ENCODE data around the gene ITFG1. TPM values are rescaled to one million over a fixed set of nuclear protein-coding genes. Genes with fewer than 3 reads are reported as not detected.

The ITFG1 gene
- total and polyA plus RNA-seq, 9 of the 15 experiments (the other 6 are each of a cell fraction or from before 2014, with no cell fraction given): 17.1 to 83.5 (median 35.8) TPM

GRCh38 chr16:47317465-47318240 lies 143.2 kb downstream of the ITFG1 start:
- H3K9me3 ChIP-seq (replicated peaks; ENCODE audit: control insufficient read depth, insufficient read depth, low read depth, low read length): no peaks in the 10 kb centered on the region
- ATAC-seq: no peak
- CTCF ChIA-PET (ENCODE audit: low intra/inter-chr PET ratio): no interaction called here
- POLR2A ChIA-PET: interaction anchor here (0.6 kb wide), 1 partner anchor 82 kb away, joined by 3 read pairs; no protein-coding TSS in a partner anchor
- no peak overlapping the region for H3K9ac ChIP-seq (ENCODE audit: insufficient read depth in 1 of 2, low read depth in 2 of 2, low read length in 2 of 2)
- in situ Hi-C loops (cut with MboI) (no loop called here), intact Hi-C loops (cut with micrococcal nuclease) (no loop called here)
- H3K9me1 ChIP-seq (ENCODE audit: control insufficient read depth, insufficient read depth, low read length): no peaks in the 10 kb centered on the region
- no peak for DNase-seq (ENCODE audit: extremely low read depth in 1 of 4, low spot score in 3 of 4)
- H3K4me2 ChIP-seq (ENCODE audit: insufficient read depth, low read length): no peak overlapping the region
- BruUV-seq (replicated peaks): no TSS peak
- no peak overlapping the region for H3K4me3 ChIP-seq
- no peaks in the 10 kb centered on the region for H3K36me3 ChIP-seq (ENCODE audit: control insufficient read depth, insufficient read depth, low read length)
- H2AFZ ChIP-seq (ENCODE audit: low read depth, low read length): no peak overlapping the region
- no peaks in the 10 kb centered on the region for H3K4me1 ChIP-seq (replicated peaks in 1 of 2; ENCODE audit: control insufficient read depth in 2 of 2, insufficient read depth in 2 of 2, low read length in 2 of 2)
- no peaks in the 10 kb centered on the region for H3K27me3 ChIP-seq (ENCODE audit: control insufficient read depth in 2 of 2, insufficient read depth in 2 of 2, low read length in 2 of 2)
- no peaks in the 10 kb centered on the region for H3K79me2 ChIP-seq (ENCODE audit: control insufficient read depth, insufficient read depth, low read length)
- H4K20me1 ChIP-seq (replicated peaks; ENCODE audit: control insufficient read depth, insufficient read depth, low read length): no peaks in the 10 kb centered on the region
- TF ChIP-seq SMAD4 (CRISPR knock-in tag; conservative IDR thresholded peaks at IDR 0.05) (no peak), ZBTB1 (CRISPR knock-in tag; IDR thresholded peaks at IDR 0.05; ENCODE audit: borderline replicate concordance, low read depth) (no peak), MAFK (IDR thresholded peaks at IDR 0.05; ENCODE audit: low read length) (no peak), MXI1 (IDR thresholded peaks at IDR 0.05; ENCODE audit: low read depth, low read length) (no peak), ZZZ3 (IDR thresholded peaks at IDR 0.05) (no peak), KLF6 (CRISPR knock-in tag; IDR thresholded peaks at IDR 0.05; ENCODE audit: borderline replicate concordance) (no peak)
- H3K27ac ChIP-seq (ENCODE audit: extremely low read depth, low read depth, low read length): no peak overlapping the region
- no peak for FAIRE-seq
- WGBS (ENCODE audit: insufficient coverage, low coverage, missing lambda C conversion rate): 88% methylated on average over 7 of the region's 7 CpGs
